Measurements from ENCODE around the gene MED9.
"Not testable (repeated sequence)": the region's sequence is repeated elsewhere in the genome, so short reads cannot be mapped to it uniquely, and the experiment has no call there.

MED9 gene

GRCh38 chr17:17454700-17455099 is 22.1 kb upstream of the MED9 start:
- DNase-seq (ENCODE audit: low read depth, low spot score), result not testable (repeated sequence)

- no peak for DNase-seq (ENCODE audit: low read depth, low spot score)
Observed at GRCh38 chr17:17455173-17455572, 21.6 kb upstream of the MED9 start.

DNA sequence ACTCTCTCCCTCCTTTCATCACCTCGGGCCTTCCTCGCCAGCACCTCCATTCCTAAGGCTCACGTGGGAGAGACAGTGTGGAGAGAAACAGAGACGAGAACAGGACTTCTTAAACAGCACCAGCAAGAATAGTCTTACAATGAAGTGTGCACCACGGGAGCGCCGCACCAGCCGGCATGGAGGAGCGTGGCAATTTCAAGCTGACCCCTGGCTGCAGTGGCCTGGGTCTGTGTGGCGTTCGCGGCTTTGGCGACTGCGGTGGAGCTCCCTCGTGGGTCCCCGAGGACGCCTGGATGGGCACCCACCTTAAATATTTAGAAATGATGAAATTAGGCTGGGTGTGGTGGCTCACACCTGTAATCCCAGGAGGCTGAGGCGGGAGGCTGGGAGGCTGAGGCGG is 20.5 kb upstream of the MED9 start:
- DNase-seq (ENCODE audit: low read depth, low spot score), result no peak

DNA sequence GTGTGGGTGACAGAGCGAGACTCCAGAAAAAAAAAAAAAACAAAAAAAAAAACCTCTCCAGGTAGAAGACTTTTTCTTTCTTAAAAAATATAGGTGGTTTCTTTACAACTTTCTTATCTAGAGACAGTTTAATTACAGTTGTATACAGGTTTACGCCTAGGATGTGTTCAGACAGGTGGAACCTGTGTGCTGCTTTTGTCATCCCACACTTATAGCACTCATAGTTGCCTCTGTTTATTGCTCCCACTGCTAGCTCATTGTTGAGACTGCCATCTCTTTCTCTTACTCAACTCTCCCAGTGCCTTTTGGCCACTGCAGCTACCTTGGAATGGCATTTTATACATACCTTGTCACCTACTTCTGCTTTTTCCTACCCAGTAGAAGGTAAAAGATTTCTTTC is 19.1 kb upstream of the MED9 start:
- DNase-seq (ENCODE audit: low read depth, low spot score), result no peak

DNA sequence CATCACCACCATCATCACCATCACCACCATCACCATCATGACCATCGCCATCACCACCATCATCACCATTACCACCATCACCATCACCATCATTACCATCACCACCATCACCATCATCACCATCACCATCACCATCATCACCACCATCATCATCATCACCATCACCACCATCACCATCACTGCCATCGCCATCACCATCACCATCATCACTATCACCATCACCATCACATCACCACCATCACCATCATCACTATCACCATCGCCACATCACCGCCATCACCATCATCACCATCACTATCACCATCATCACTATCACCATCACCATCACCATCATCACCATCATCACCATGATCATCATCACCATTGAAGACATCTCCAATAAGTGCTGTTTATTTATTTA is 16.8 kb upstream of the MED9 start:
- DNase-seq (ENCODE audit: low read depth, low spot score), result no peak

DNA sequence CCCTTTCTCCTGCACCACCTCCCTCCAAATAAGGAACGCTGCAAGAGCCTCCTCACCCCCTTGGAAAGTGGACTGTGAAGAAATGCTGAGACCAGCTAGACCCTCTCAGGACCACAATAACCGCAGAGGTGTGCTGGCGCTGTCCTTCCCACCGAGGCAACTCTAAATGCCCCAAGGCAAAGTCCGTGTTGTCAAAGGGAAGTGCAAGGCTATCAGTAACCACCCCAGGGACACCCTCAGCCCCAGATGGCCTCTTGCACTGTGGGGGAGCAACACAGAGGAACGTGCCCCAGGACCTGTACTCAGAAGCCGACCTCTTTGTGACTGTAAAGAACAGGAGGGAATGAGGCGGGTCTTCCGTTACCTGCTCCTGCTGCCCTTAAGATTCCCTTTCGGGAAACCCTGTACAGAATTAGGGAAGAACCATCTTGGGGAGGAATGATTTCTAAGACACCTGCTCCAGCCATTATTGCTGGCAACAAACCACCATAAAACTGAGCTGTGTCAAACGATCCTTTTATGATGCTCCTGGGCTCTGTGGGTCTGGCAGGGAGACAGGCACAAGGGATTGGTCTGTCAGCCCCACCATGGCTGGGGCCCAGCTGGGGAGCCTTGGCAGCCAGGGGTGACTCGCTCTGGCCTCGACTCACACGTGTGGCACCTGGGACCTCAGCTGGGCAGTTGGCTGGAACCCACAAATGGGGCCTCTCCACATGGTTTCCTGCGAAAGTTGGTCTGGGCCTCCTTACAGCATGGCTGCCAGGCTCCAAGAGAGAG is 14.6 kb upstream of the MED9 start:
- no peak for DNase-seq (ENCODE audit: low read depth, low spot score)

DNA sequence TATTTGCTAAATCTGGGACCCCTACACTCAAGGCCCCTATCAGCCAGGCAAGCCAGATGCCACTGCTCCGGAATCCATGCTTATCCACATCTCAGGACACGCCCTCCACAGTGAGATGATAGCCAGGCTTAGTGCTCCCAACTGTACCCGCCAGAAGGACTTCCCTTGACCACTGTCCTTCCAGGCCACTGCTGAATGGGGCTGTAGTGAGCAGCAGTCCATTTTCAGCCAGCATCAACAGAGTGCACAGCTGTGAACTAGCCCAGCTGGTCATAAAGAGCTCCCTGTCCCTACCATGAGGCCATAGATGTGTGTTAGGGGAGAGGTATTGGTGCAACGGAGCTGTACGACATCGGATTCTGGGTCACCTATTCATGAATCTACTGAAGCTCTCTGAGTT is 13.0 kb upstream of the MED9 start:
- DNase-seq (ENCODE audit: low read depth, low spot score), result no peak

GRCh38 chr17:17465878-17466277 is 10.9 kb upstream of the MED9 start:
- DNase-seq (ENCODE audit: low read depth, low spot score), result not testable (repeated sequence)

DNA sequence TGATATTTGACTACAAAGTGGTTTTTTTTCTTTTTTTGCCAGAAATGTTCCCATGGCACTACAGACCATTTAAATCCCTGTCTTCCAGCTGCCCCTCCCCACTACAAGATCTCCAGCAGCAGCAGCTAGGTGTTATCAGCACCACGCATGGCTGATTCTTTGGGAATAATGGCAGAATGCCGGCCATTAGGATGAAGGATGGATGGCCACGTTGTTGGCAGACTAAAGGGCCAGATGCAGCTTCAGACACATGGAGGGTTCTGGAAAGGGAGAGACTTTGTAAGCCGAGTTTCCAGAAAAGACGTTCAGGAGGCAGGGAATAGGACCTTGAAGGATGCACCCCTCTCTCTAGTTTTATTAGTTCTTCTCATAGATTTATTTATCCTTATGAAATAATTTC is 10.3 kb upstream of the MED9 start:
- DNase-seq (ENCODE audit: low read depth, low spot score), result no peak

GRCh38 chr17:17467016-17467415 is 9.8 kb upstream of the MED9 start:
- DNase-seq (ENCODE audit: low read depth, low spot score), result no peak

DNA sequence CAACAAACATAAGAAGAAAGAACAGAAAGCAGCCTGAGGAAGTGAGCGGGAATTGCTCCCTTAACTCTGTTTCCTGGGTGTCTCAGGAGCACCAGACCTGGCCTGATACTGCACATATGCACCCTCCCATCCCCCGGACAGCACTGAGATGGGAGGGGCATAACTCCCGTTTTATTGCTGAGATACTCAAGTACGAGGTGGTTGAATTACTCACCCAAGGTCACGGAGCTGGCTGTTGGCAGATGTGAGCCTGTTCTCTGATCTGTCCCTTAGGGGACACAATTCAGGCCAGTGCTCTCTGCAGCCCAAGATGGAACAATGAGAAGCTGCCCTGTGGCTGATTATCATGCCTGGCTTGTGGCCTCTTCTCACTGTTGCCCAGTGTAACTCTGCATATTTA is 9.1 kb upstream of the MED9 start:
- DNase-seq (ENCODE audit: low read depth, low spot score), result no peak

GRCh38 chr17:17468217-17469010 is 8.4 kb upstream of the MED9 start:
- no peak for DNase-seq (ENCODE audit: low read depth, low spot score)

GRCh38 chr17:17469358-17469757 is 7.4 kb upstream of the MED9 start:
- no peak for DNase-seq (ENCODE audit: low read depth, low spot score)

- no peak for DNase-seq (ENCODE audit: low read depth, low spot score)
Observed at GRCh38 chr17:17469996-17470395, 6.8 kb upstream of the MED9 start.

- DNase-seq (ENCODE audit: low read depth, low spot score), result no peak
Observed at GRCh38 chr17:17472333-17472920, 4.4 kb upstream of the MED9 start.

- DNase-seq (ENCODE audit: low read depth, low spot score), result no peak
Observed at GRCh38 chr17:17474341-17474740, 2.5 kb upstream of the MED9 start.

- DNase-seq (ENCODE audit: low read depth, low spot score), result no peak
Observed at GRCh38 chr17:17479209-17479608, 2.4 kb downstream of the MED9 start.

DNA sequence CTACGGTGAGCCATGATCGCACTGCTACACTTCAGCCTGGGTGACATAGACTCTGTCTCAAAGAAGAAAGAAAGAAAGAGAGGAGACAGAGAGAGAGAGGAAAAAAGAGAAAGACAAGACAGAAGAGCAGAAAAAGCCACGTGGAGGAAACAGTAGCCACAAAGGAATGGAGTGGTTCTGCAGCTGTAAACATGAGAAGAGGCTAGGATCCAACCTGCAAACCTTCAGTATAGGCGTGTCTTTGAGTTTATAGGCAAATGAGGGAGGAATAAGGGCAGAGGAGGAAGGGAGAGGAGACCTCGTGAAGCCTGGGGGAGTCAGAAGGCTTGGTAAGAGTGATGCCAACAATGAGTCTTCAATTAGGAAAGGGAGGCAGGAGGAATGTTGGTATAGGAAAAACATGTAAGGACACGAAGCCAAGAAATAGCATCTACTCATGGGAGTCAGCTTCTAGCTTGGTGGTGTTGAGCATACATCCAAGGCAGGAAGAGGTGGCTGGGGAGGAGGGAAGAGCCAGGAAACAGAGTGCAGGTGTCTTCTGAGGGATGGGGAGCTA is 3.9 kb downstream of the MED9 start:
- no peak for DNase-seq (ENCODE audit: low read depth, low spot score)

DNA sequence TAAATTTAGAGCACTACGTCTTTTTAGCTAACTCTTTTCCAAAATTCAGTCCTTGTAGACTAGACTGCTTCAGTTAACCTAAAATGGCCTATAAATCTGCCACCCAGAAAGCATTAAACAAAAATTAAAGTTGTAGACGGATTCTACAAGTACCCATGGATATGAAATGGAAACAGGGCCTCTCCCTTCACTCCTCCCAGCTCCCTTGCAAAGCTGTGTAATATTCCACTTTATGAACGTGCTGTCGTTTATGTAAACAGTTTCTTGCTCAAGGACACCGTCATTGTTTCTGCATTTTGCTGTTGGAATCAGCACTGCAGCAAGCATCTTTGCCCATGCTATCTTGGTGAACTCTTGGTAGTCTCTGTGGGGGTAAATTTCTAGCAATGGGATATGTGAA is 5.1 kb downstream of the MED9 start:
- no peak for DNase-seq (ENCODE audit: low read depth, low spot score)

GRCh38 chr17:17484451-17484899 is 7.7 kb downstream of the MED9 start:
- DNase-seq (ENCODE audit: low read depth, low spot score), result no peak

GRCh38 chr17:17485420-17485819 is 8.6 kb downstream of the MED9 start:
- DNase-seq (ENCODE audit: low read depth, low spot score), result no peak

DNA sequence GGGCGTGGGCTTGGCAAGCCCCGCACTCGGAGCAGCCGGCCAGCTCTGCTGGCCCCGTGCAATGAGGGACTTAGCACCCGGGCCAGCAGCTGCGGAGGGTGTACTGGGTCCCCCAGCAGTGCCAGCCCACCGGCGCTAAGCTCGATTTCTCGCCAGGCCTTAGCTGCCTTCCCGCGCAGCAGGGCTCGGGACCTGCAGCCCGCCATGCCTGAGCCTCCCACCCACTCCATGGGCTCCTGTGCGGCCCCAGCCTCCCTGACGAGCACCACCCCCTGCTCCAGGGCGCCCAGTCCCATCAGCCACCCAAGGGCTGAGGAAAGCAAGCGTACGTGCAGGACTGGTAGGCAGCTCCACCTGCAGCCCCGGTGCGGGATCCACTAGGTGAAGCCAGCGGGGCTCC is 9.6 kb downstream of the MED9 start:
- DNase-seq (ENCODE audit: low read depth, low spot score), result not testable (repeated sequence)
